ENCODE results near the gene VSIG10L.

GRCh38 chr19:51319649-51320279 lies 22.2 kb downstream of the VSIG10L start:
- TF ChIP-seq CTCF (IDR thresholded peaks at IDR 0.05; ENCODE audit: borderline replicate concordance, extremely low read depth, low read length, poor library complexity, severe bottlenecking): no peak
- no peak for TF ChIP-seq EZH2 (IDR thresholded peaks at IDR 0.05; ENCODE audit: borderline replicate concordance, low read depth, low read length, severe bottlenecking)

All from DND-41 (cell line).